ENCODE data around the gene SHC2. TPM values are rescaled to one million over a fixed set of nuclear protein-coding genes. Genes with fewer than 3 reads are reported as not detected.

SHC2 gene
- polyA plus RNA-seq, 1 donor (not counting 4 experiments of a cell fraction or from before 2014, with no cell fraction given) = 2.5 TPM

GRCh38 chr19:474126-475078 lies 13.6 kb upstream of the SHC2 start:
- H3K79me2 ChIP-seq (ENCODE audit: control insufficient read depth, insufficient read depth, low read length) = no peaks in the 10 kb centered on the region
- H4K20me1 ChIP-seq (ENCODE audit: control insufficient read depth, extremely low read depth, insufficient read depth, low read length) = no peaks in the 10 kb centered on the region
- TF ChIP-seq EZH2 (IDR thresholded peaks at IDR 0.05; ENCODE audit: low read length) = no peak
- no peak for TF ChIP-seq CTCF (optimal IDR thresholded peaks at IDR 0.05 in 1 of 3, IDR thresholded peaks at IDR 0.05 in 1 of 3, conservative IDR thresholded peaks at IDR 0.05 in 1 of 3; ENCODE audit: extremely low read depth in 1 of 3, insufficient read depth in 2 of 3, low read length in 3 of 3)
- no peaks in the 10 kb centered on the region for H3K27me3 ChIP-seq (ENCODE audit: control insufficient read depth, extremely low read depth, insufficient read depth, low read length)
- no peak overlapping the region for H3K4me3 ChIP-seq (ENCODE audit: control insufficient read depth in 2 of 3, extremely low read depth in 1 of 3, insufficient read depth in 2 of 3, low read depth in 1 of 3, low read length in 3 of 3)
- no peak overlapping the region for H3K9ac ChIP-seq (ENCODE audit: control insufficient read depth, extremely low read depth, insufficient read depth, low read length)
- dilution Hi-C loops (cut with MboI; ENCODE audit: extremely low pct_ligation_motif_present, low sequenced_read_pairs) = no loop called here
- H2AFZ ChIP-seq (ENCODE audit: control insufficient read depth, low read length) = no peak overlapping the region
- no peaks in the 10 kb centered on the region for H3K36me3 ChIP-seq (ENCODE audit: control insufficient read depth in 2 of 2, extremely low read depth in 1 of 2, insufficient read depth in 2 of 2, low read length in 2 of 2)
- H3K9me3 ChIP-seq (ENCODE audit: control insufficient read depth, low read depth, low read length) = no peaks in the 10 kb centered on the region
- H3K27ac ChIP-seq (ENCODE audit: control insufficient read depth, insufficient read depth, low read length) = no peak overlapping the region
- H3K9me1 ChIP-seq (ENCODE audit: control insufficient read depth, extremely low read depth, insufficient read depth, low read length) = no peaks in the 10 kb centered on the region
- no peak for FAIRE-seq
- no peak overlapping the region for H3K4me2 ChIP-seq (ENCODE audit: control insufficient read depth, extremely low read depth, insufficient read depth, low read depth, low read length)
- H3K4me1 ChIP-seq (ENCODE audit: control insufficient read depth, extremely low read depth, insufficient read depth, low read length) = no peaks in the 10 kb centered on the region
- no peak for DNase-seq (ENCODE audit: low read depth, low spot score)

- no peak overlapping the region for H3K4me3 ChIP-seq (ENCODE audit: control insufficient read depth in 2 of 3, extremely low read depth in 1 of 3, insufficient read depth in 2 of 3, low read depth in 1 of 3, low read length in 3 of 3)
- no peaks in the 10 kb centered on the region for H4K20me1 ChIP-seq (ENCODE audit: control insufficient read depth, extremely low read depth, insufficient read depth, low read length)
- H3K9ac ChIP-seq (ENCODE audit: control insufficient read depth, extremely low read depth, insufficient read depth, low read length) = no peak overlapping the region
- no peaks in the 10 kb centered on the region for H3K36me3 ChIP-seq (ENCODE audit: control insufficient read depth in 2 of 2, extremely low read depth in 1 of 2, insufficient read depth in 2 of 2, low read length in 2 of 2)
- H3K4me1 ChIP-seq (ENCODE audit: control insufficient read depth, extremely low read depth, insufficient read depth, low read length) = no peaks in the 10 kb centered on the region
- no peaks in the 10 kb centered on the region for H3K9me1 ChIP-seq (ENCODE audit: control insufficient read depth, extremely low read depth, insufficient read depth, low read length)
- DNase-seq (ENCODE audit: low read depth, low spot score) (no peak), FAIRE-seq (no peak)
- dilution Hi-C loops (cut with MboI; ENCODE audit: extremely low pct_ligation_motif_present, low sequenced_read_pairs) = no loop called here
- H3K9me3 ChIP-seq (ENCODE audit: control insufficient read depth, low read depth, low read length) = no peaks in the 10 kb centered on the region
- no peaks in the 10 kb centered on the region for H3K79me2 ChIP-seq (ENCODE audit: control insufficient read depth, insufficient read depth, low read length)
- H3K27me3 ChIP-seq (ENCODE audit: control insufficient read depth, extremely low read depth, insufficient read depth, low read length) = no peaks in the 10 kb centered on the region
- no peak overlapping the region for H3K27ac ChIP-seq (ENCODE audit: control insufficient read depth, insufficient read depth, low read length)
- H2AFZ ChIP-seq (ENCODE audit: control insufficient read depth, low read length) = no peak overlapping the region
- no peak overlapping the region for H3K4me2 ChIP-seq (ENCODE audit: control insufficient read depth, extremely low read depth, insufficient read depth, low read depth, low read length)
- TF ChIP-seq EZH2 (IDR thresholded peaks at IDR 0.05; ENCODE audit: low read length) (no peak), CTCF (optimal IDR thresholded peaks at IDR 0.05 in 1 of 3, IDR thresholded peaks at IDR 0.05 in 1 of 3, conservative IDR thresholded peaks at IDR 0.05 in 1 of 3; ENCODE audit: extremely low read depth in 1 of 3, insufficient read depth in 2 of 3, low read length in 3 of 3) (no peak)
These were observed 11.4 kb upstream of the SHC2 start for GRCh38 chr19:472005-472858.
